GM12801 (cell line): Measurements from ENCODE around the gene APBB2.

Experiments
- CTCF ChIP-seq: IDR thresholded peaks from one replicate; pipeline ENCODE4 v1.5.1; 2011; ENCODE audit warnings: control low read depth; ENCODE audit not compliant: insufficient read length; ENCODE audit errors: extremely low read depth

Gene APBB2

GRCh38 chr4:40865696-40866095 lies 348.6 kb downstream of the APBB2 start:
- no peak for TF ChIP-seq CTCF

DNA sequence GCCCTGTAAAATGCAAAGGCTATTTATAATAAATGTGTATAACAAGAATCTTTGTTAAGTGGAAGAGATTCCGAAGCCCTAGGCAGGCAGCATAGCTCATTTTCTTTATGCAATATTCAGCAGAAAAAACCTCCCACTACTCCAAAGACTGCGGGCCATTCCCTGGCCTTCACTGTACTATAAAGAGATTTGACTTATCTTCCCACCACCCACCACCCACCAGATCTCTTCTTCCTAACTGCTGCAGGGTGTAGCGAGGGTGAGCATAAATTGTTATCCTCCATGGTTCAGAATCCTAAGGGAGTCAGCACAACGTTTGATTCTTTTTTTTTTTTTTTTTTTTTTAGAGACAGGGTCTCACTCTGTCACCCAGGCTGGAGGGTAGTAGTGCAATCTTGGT lies 349.8 kb downstream of the APBB2 start:
- TF ChIP-seq CTCF: no peak

DNA sequence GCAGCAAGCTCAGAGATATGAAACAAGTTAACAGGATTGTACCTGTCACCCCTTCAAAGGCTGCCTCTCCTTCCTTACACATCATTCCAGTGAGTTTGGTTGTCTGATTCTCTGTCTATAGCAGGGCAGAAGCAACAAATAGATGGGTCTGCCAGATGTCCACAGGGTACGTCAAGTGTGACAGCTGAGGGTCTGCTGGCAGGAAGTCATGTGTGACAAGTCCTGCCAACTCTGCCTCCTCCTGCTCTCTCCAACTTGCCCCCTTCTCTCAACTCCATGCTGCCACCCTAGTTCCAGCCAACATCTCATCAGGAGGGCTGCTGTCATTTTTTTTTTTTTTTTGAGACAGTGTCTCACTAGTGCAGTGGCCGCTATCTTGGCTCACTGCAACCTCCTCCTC lies 355.4 kb downstream of the APBB2 start:
- no peak for TF ChIP-seq CTCF

DNA sequence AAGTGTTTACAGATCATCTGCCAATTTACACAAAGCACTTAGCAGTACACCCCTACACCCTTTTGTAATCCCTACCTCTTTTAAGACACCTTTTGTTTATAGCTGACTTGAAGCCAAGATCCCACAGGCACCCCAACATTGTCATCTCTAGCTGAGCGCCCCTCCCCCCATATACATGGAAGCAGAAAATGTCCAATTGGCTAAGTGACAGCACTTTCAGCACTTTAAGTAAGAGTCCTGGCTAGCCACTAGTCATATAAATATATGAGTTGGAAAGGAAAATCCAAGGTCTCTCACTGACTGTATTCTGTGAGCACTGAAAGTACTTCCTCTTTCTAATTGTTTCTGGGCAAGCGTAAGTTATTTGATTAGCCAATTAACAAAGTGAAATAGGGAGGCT lies 356.4 kb downstream of the APBB2 start:
- TF ChIP-seq CTCF: no peak

DNA sequence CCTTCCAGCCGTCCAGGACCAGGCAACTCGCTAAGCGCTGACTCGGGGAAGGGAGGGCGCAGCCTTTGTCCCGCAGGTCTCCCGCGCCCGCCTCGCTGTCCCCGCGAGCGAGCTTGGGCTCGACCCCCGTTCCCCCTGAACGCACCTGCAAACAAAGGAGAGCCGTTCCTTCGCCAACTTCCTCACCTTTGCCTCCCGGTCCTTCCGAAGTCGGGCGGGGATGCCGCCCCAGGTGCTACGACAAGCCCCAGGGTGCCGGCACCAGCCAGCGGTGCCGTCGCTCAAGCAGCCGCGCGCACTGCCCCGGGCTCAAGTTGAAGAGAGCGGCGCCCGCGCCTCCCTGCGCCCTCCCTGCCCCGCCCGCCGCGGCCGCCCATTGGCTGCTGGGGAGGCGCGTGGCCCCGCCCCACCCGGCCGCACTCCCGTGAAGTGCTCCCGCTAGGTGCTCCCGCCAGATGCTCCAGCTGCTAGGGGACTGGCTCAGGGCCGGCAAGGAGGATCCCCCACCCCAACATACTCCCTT lies 357.4 kb downstream of the APBB2 start:
- no peak for TF ChIP-seq CTCF

GRCh38 chr4:40856277-40856839 lies 358.0 kb downstream of the APBB2 start:
- TF ChIP-seq CTCF: no peak

DNA sequence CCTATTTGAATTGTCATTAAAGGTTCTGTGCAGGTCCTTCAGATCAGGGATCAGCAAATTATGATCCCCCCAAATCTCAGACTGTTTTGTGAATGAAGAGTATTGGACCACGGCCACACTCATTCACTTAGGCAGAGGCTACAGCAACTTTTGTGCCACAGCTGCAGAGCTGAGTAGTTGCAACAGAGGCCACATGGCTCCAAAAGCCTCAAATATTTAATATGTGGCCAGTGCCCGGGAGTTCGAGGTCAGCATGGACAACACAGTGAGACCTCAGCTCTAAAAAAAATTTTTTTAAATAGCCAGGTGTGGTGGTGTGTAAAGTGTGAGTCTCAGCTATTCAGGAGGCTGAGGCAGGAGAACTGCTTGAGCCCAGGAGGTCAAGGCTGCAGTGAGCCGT lies 363.8 kb downstream of the APBB2 start:
- no peak for TF ChIP-seq CTCF

- TF ChIP-seq CTCF: no peak
These were observed 365.4 kb downstream of the APBB2 start for GRCh38 chr4:40848940-40849339.
